ENCODE measurements around the gene DOHH.
"Not testable (repeated sequence)": the region's sequence is repeated elsewhere in the genome, so short reads cannot be mapped to it uniquely, and the experiment has no call there.

Gene DOHH

GRCh38 chr19:3458229-3459088 is 42.0 kb downstream of the DOHH start:
- no peak for DNase-seq (ENCODE audit: low spot score)

GRCh38 chr19:3457528-3458228 is 42.8 kb downstream of the DOHH start:
- DNase-seq (ENCODE audit: low spot score), result no peak

- DNase-seq (ENCODE audit: low spot score), result no peak
Measured at GRCh38 chr19:3456925-3457527, 43.4 kb downstream of the DOHH start.

GRCh38 chr19:3455960-3456601 is 44.4 kb downstream of the DOHH start:
- no peak for DNase-seq (ENCODE audit: low spot score)

- DNase-seq (ENCODE audit: low spot score), result no peak
Measured at GRCh38 chr19:3455393-3455955, 45.0 kb downstream of the DOHH start.

- no peak for DNase-seq (ENCODE audit: low spot score)
Measured at GRCh38 chr19:3454656-3455392, 45.6 kb downstream of the DOHH start.

- DNase-seq (ENCODE audit: low spot score), result no peak
Measured at GRCh38 chr19:3453840-3454239, 46.6 kb downstream of the DOHH start.

GRCh38 chr19:3452942-3453214 is 47.6 kb downstream of the DOHH start:
- not testable (repeated sequence) for DNase-seq (ENCODE audit: low spot score)

GRCh38 chr19:3452171-3452941 is 48.1 kb downstream of the DOHH start:
- DNase-seq (ENCODE audit: low spot score), result no peak

- DNase-seq (ENCODE audit: low spot score), result no peak
Measured at GRCh38 chr19:3451451-3451866, 49.0 kb downstream of the DOHH start.

- no peak for DNase-seq (ENCODE audit: low spot score)
Measured at GRCh38 chr19:3450796-3451411, 49.6 kb downstream of the DOHH start.

GRCh38 chr19:3448616-3449334 is 51.7 kb downstream of the DOHH start:
- DNase-seq (ENCODE audit: low spot score), result no peak

GRCh38 chr19:3446657-3447056 is 53.8 kb downstream of the DOHH start:
- DNase-seq (ENCODE audit: low spot score), result not testable (repeated sequence)

GRCh38 chr19:3444695-3445234 is 55.7 kb downstream of the DOHH start:
- no peak for DNase-seq (ENCODE audit: low spot score)

GRCh38 chr19:3443840-3444694 is 56.4 kb downstream of the DOHH start:
- DNase-seq (ENCODE audit: low spot score), result no peak

- no peak for DNase-seq (ENCODE audit: low spot score)
Measured at GRCh38 chr19:3442487-3443071, 57.9 kb downstream of the DOHH start.

GRCh38 chr19:3441986-3442329 is 58.5 kb downstream of the DOHH start:
- DNase-seq (ENCODE audit: low spot score), result no peak
